Peyer's patch (tissue), 4 donors: ENCODE results near the gene GPR34.

Experiments
- POLR2A ChIP-seq, 2 donors: fragments of 450-650 bp; IDR thresholded peaks; one replicate each; pipeline ENCODE4 v1.5.1; 2017; ENCODE audit warnings: antibody characterized with exemption in 2 of 2, mild to moderate bottlenecking in 2 of 2, moderate library complexity in 2 of 2
- TF ChIP-seq, protein P1 (sequence below), 6 experiments: fragments of 450-650 bp in 4 of 6; fragments of 200-600 bp in 2 of 6; sonication (generic) in 1 of 6; IDR thresholded peaks; one replicate each; pipeline ENCODE4 v1.5.1; 2017 to 2019; ENCODE audit warnings: antibody characterized with exemption in 6 of 6, mild to moderate bottlenecking in 3 of 6, moderate library complexity in 1 of 6

DNA sequence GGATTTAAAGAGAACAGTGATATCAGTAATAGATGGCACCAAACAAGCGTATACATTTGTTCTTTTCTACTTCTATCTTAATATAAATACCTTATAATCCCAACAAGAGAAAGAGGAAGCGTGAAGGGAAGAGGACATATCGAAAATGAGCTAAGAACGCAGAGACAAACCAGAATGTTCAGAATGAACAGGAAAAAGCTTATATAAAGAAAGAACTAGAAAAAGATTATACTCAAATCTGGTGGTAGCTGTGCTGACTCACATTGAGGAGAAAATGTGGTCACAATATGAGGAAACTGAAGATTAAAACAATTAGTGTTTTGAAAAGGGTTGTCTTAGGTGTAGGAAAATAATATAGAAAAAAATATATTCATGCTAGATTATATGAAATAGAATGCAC, 2.0 kb upstream of the GPR34 start:
- TF ChIP-seq, protein P1, sequence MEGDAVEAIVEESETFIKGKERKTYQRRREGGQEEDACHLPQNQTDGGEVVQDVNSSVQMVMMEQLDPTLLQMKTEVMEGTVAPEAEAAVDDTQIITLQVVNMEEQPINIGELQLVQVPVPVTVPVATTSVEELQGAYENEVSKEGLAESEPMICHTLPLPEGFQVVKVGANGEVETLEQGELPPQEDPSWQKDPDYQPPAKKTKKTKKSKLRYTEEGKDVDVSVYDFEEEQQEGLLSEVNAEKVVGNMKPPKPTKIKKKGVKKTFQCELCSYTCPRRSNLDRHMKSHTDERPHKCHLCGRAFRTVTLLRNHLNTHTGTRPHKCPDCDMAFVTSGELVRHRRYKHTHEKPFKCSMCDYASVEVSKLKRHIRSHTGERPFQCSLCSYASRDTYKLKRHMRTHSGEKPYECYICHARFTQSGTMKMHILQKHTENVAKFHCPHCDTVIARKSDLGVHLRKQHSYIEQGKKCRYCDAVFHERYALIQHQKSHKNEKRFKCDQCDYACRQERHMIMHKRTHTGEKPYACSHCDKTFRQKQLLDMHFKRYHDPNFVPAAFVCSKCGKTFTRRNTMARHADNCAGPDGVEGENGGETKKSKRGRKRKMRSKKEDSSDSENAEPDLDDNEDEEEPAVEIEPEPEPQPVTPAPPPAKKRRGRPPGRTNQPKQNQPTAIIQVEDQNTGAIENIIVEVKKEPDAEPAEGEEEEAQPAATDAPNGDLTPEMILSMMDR (IDR thresholded peaks at IDR 0.05): no peak
- TF ChIP-seq POLR2A (IDR thresholded peaks at IDR 0.05): no peak
